GM21381 (cell line): ENCODE data around the gene NSMF.

Experiments
- ATAC-seq: cut with Tn5 transposase; IDR thresholded peaks from one replicate; pipeline ENCODE4 v1.9.1; 2021; ENCODE audit warnings: mild to moderate bottlenecking, moderate library complexity; ENCODE audit not compliant: unreplicated experiment

The NSMF gene

DNA sequence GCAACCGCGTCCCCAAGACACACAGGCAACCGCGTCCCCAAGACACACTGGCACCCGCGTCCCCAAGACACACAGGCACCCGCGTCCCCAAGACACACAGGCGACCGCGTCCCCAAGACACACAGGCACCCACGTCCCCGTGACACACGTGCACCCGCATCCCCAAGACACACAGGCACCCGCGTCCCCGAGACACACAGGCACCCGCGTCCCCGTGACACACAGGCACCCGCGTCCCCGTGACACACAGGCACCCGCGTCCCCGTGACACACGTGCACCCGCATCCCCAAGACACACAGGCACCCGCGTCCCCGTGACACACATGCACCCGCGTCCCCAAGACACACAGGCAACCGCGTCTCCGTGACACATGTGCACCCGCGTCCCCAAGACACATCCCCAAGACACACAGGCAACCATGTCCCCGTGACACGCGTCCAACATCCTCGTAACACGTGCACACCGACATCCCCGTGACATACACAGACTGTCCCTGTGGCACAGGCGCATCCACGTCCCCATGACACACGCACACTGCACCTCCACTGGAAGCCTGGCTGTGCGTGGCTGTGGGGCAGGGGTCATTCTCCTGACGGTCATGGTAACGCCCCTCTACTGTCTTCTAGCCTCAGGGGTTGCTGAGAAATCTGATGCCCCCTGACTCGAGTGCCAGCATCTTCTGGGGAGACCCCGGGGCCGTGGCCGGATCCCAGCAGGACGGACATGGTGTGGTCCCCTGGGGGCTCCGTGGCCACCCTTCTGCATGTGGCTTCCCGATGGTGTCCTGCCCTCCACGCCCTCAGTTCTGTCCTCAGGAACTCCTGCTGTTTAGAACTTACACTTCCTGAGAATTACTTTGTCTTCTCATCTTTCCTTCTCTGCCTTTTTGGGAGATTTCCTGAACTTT lies 60.3 kb downstream of the NSMF start:
- no peak for ATAC-seq

DNA sequence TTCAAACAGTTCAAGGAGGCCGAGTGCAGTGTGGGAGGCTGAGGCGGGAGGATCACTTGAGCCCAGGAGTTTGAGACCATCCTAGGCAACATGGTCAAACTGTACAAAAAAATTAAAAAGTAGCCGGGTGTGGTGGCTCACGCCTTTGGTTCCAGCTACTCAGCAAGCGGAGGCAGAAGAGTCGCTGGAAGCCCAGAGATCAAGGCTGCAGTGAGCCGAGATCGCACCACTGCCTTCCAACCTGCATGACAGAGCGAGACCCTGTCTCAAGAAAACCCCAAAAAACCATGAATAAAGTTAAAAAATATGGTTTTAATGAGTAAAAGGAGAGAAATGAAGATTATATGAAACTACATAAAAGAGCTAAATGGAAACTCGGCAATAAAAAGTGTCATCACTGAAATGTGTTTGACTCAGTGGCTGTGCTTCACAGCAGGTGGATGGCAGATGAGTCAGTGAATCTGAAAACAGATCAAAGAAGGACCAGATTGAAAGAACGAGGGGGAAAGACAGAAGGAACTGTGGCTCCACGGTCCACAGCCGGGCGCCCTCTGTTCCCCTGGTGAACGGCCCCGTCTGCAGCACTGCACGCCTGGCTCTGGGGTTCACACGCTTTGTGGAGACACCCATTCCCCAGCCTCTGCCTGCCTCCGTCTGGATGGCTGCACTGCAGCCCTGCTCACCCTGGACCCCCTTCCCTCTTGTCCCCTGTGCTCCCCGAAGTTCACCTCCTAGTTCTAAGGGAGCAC lies 61.3 kb downstream of the NSMF start:
- no peak for ATAC-seq
